Measurements from ENCODE around the gene TMEM130. TPM values are rescaled to one million over a fixed set of nuclear protein-coding genes. Genes with fewer than 3 reads are reported as not detected.
"Not testable (repeated sequence)": the region's sequence is repeated elsewhere in the genome, so short reads cannot be mapped to it uniquely, and the experiment has no call there.

Gene TMEM130
- total and polyA plus RNA-seq, 4 donors, result not detected

DNA sequence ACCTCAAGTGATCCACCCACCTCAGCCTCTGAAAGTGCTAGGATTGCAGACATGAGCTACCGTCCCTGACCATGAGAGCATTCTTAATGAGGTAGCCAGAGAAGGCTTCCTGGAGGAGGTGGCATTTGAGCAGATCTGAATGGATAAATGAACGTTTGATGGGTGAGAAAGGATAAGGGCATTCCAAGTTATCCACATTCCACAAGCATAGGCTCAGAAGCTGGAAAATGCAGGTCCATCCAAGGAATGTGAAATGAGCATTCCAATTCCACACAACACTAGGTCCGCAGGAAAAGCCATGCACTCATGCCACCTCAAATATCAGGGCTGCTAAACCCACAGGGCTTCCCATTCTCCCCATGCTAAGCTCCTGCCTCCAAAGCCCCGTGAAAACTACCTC, 17.0 kb downstream of the TMEM130 start:
- Histone ChIP-seq H3K4me3 (ENCODE audit: low read depth in 1 of 3, low read length in 3 of 3) (no peak overlapping the region), H3K27ac (ENCODE audit: low read depth in 1 of 2, low read length in 2 of 2) (no peak overlapping the region), H3K9me3 (ENCODE audit: control insufficient read depth in 4 of 4, low read length in 3 of 4) (peaks cover 2 to 10% (median 8%) of the 10 kb centered on the region in 4 donors), H3K9ac (ENCODE audit: low read depth in 1 of 2, low read length in 2 of 2) (no peak overlapping the region), H3K27me3 (ENCODE audit: control insufficient read depth in 4 of 4, insufficient read depth in 4 of 4, low read length in 3 of 4) (no peaks in the 10 kb centered on the region), H3K36me3 (ENCODE audit: control insufficient read depth in 4 of 4, insufficient read depth in 3 of 4, low read depth in 1 of 4, low read length in 3 of 4) (no peaks in the 10 kb centered on the region), H3K4me1 (ENCODE audit: control insufficient read depth in 4 of 4, insufficient read depth in 4 of 4, low read length in 3 of 4) (no peaks in the 10 kb centered on the region)
- DNase-seq (ENCODE audit: low spot score), result no peak
- TF ChIP-seq JUND (IDR thresholded peaks at IDR 0.05), result no peak
- WGBS, result 59% methylated on average over 4 of the region's 4 CpGs

DNA sequence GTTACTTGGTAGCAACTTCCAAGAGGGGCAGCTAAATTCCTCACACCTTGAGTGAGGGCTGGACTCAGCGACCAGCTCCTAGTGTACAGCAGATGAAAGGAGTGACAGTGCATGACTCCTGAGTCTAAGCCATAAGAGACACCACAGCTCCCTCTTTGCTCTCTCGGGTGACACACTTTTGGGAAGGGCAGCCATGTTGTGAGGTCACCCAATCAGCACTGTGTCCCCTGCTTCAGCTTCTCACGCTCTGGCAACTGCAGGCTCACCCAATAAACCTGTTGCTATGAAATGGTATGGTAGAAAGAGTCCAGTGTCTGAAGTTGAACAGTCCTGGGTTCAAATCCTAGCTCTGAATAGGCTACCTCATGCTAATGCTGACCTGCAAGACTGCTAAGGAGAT, 20.9 kb downstream of the TMEM130 start:
- Histone ChIP-seq H3K36me3 (ENCODE audit: control insufficient read depth in 4 of 4, insufficient read depth in 3 of 4, low read depth in 1 of 4, low read length in 3 of 4) (no peaks in the 10 kb centered on the region), H3K9ac (ENCODE audit: low read depth in 1 of 2, low read length in 2 of 2) (no peak overlapping the region), H3K4me1 (ENCODE audit: control insufficient read depth in 4 of 4, insufficient read depth in 4 of 4, low read length in 3 of 4) (no peaks in the 10 kb centered on the region), H3K9me3 (ENCODE audit: control insufficient read depth in 4 of 4, low read length in 3 of 4) (peaks cover 2 to 10% (median 8%) of the 10 kb centered on the region in 4 donors), H3K27me3 (ENCODE audit: control insufficient read depth in 4 of 4, insufficient read depth in 4 of 4, low read length in 3 of 4) (no peaks in the 10 kb centered on the region), H3K27ac (ENCODE audit: low read depth in 1 of 2, low read length in 2 of 2) (no peak overlapping the region), H3K4me3 (ENCODE audit: low read depth in 1 of 3, low read length in 3 of 3) (no peak overlapping the region)
- no peak for DNase-seq (ENCODE audit: low spot score)
- WGBS, result 84% methylated on average over 3 of the region's 3 CpGs
- TF ChIP-seq HNF4G (IDR thresholded peaks at IDR 0.05) (no peak), EGR1 (IDR thresholded peaks at IDR 0.05; ENCODE audit: low read depth in 2 of 2) (no peak), MAX (IDR thresholded peaks at IDR 0.05) (no peak), GABPA (IDR thresholded peaks at IDR 0.05 in 1 of 2, conservative IDR thresholded peaks at IDR 0.05 in 1 of 2) (no peak), HNF4A (conservative IDR thresholded peaks at IDR 0.05) (no peak), ATF3 (IDR thresholded peaks at IDR 0.05) (no peak), FOXA2 (IDR thresholded peaks at IDR 0.05) (no peak), NR2F2 (IDR thresholded peaks at IDR 0.05) (no peak), JUND (IDR thresholded peaks at IDR 0.05) (no peak), YY1 (IDR thresholded peaks at IDR 0.05) (no peak), RAD21 (IDR thresholded peaks at IDR 0.05) (no peak), SP1 (IDR thresholded peaks at IDR 0.05) (no peak)
- TF ChIP-seq, protein P1, sequence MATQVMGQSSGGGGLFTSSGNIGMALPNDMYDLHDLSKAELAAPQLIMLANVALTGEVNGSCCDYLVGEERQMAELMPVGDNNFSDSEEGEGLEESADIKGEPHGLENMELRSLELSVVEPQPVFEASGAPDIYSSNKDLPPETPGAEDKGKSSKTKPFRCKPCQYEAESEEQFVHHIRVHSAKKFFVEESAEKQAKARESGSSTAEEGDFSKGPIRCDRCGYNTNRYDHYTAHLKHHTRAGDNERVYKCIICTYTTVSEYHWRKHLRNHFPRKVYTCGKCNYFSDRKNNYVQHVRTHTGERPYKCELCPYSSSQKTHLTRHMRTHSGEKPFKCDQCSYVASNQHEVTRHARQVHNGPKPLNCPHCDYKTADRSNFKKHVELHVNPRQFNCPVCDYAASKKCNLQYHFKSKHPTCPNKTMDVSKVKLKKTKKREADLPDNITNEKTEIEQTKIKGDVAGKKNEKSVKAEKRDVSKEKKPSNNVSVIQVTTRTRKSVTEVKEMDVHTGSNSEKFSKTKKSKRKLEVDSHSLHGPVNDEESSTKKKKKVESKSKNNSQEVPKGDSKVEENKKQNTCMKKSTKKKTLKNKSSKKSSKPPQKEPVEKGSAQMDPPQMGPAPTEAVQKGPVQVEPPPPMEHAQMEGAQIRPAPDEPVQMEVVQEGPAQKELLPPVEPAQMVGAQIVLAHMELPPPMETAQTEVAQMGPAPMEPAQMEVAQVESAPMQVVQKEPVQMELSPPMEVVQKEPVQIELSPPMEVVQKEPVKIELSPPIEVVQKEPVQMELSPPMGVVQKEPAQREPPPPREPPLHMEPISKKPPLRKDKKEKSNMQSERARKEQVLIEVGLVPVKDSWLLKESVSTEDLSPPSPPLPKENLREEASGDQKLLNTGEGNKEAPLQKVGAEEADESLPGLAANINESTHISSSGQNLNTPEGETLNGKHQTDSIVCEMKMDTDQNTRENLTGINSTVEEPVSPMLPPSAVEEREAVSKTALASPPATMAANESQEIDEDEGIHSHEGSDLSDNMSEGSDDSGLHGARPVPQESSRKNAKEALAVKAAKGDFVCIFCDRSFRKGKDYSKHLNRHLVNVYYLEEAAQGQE (IDR thresholded peaks at IDR 0.05), result no peak

- H3K4me3 ChIP-seq (ENCODE audit: low read depth in 1 of 3, low read length in 3 of 3); H3K4me1 ChIP-seq (ENCODE audit: control insufficient read depth in 4 of 4, insufficient read depth in 4 of 4, low read length in 3 of 4); H3K27ac ChIP-seq (ENCODE audit: low read depth in 1 of 2, low read length in 2 of 2); DNase-seq (ENCODE audit: low spot score); H3K27me3 ChIP-seq (ENCODE audit: control insufficient read depth in 4 of 4, insufficient read depth in 4 of 4, low read length in 3 of 4); H3K36me3 ChIP-seq (ENCODE audit: control insufficient read depth in 4 of 4, insufficient read depth in 3 of 4, low read depth in 1 of 4, low read length in 3 of 4); H3K9me3 ChIP-seq (ENCODE audit: control insufficient read depth in 4 of 4, low read length in 3 of 4); H3K9ac ChIP-seq (ENCODE audit: low read depth in 1 of 2, low read length in 2 of 2): not testable (repeated sequence)
- 89% methylated on average over 2 of the region's 2 CpGs for WGBS
Measured at GRCh38 chr7:98842552-98842951, 27.3 kb downstream of the TMEM130 start.

All from liver (tissue), 9 donors.